BJ (cell line): ENCODE data around the gene PDGFRA. TPM values are rescaled to one million over a fixed set of nuclear protein-coding genes. Genes with fewer than 3 reads are reported as not detected.
A peak's percentile ranks its signal among the peaks of the same experiment; 100 is the strongest.

Experiments
- CTCF ChIA-PET: fragments of 350-600 bp; formaldehyde crosslinking; extraction: SDS; loops from one replicate; lab custom pipeline; 2021; ENCODE audit warnings: antibody characterized with exemption, inconsistent platforms; lab: Yijun Ruan, JAX
- POLR2A ChIA-PET: fragments of 300-600 bp; sonication (Branson Sonifier 250); formaldehyde crosslinking; extraction: SDS; loops from one replicate; lab custom pipeline; 2021; ENCODE audit warnings: antibody characterized with exemption; lab: Charles Lee
- DNase-seq: peaks from one replicate; pipeline ENCODE4 v3.0.0-alpha.2; 2011; ENCODE audit warnings: low read depth
- H3K27me3 ChIP-seq: 2 replicates; pipeline ENCODE4 v1.6.0; 2011; ENCODE audit warnings: low read length; ENCODE audit not compliant: control insufficient read depth, insufficient read depth
- H3K36me3 ChIP-seq: 2 replicates; pipeline ENCODE4 v1.5.1; 2011; ENCODE audit warnings: low read length; ENCODE audit not compliant: control insufficient read depth, insufficient read depth
- H3K4me3 ChIP-seq: 2 replicates; pipeline ENCODE4 v1.5.1; 2011; ENCODE audit warnings: low read depth, mild to moderate bottlenecking, control low read depth, low read length
- CTCF ChIP-seq: IDR thresholded peaks from 2 replicates; pipeline ENCODE4 v1.5.1; 2011; ENCODE audit warnings: low read depth, mild to moderate bottlenecking, control low read depth, inconsistent platforms, low read length, moderate library complexity; ENCODE audit not compliant: insufficient read depth
- polyA plus RNA-seq: library from polyadenylated mRNA; depleted of rRNA; stranded (reverse); fragments of >200 nt; gene quantifications from 2 replicates; pipeline ENCODE4 v1.2.3, GENCODE V29; 2011

PDGFRA gene
- polyA plus RNA-seq, 1 experiment, result 90.5 TPM

GRCh38 chr4:54229631-54230483 lies 764 bp downstream of the PDGFRA start:
- ChIA-PET POLR2A (interaction anchor here (0.5 kb wide), 1 partner anchor 13 kb away, joined by 15 read pairs; no protein-coding TSS in a partner anchor), CTCF (interaction anchor here (1.0 to 5.5 kb wide), 7 partner anchors 11 to 1215 kb away, joined by 3 to 57 read pairs (median 6); no protein-coding TSS in a partner anchor)
- H3K4me3 ChIP-seq, result peak overlapping the region; percentile 92
- no peak for TF ChIP-seq CTCF
- H3K27me3 ChIP-seq, result no peaks in the 10 kb centered on the region
- H3K36me3 ChIP-seq, result peaks cover 10% of the 10 kb centered on the region; the same call in 1 of the 2 replicates
- no peak for DNase-seq

- peak overlapping the region; percentile 92 for H3K4me3 ChIP-seq
- no peaks in the 10 kb centered on the region for H3K27me3 ChIP-seq
- CTCF ChIA-PET, result interaction anchor here (1.4 to 5.5 kb wide), 6 partner anchors 11 to 1216 kb away, joined by 3 to 57 read pairs (median 18); no protein-coding TSS in a partner anchor
- H3K36me3 ChIP-seq, result peaks cover 10% of the 10 kb centered on the region; the same call in 1 of the 2 replicates
- no peak for TF ChIP-seq CTCF
- no peak for DNase-seq
- POLR2A ChIA-PET, result no interaction called here
Observed at GRCh38 chr4:54230484-54231418, 1.7 kb downstream of the PDGFRA start.

GRCh38 chr4:54231419-54231767 lies 2.3 kb downstream of the PDGFRA start:
- Histone ChIP-seq H3K27me3 (no peaks in the 10 kb centered on the region), H3K4me3 (peak overlapping the region; percentile 92), H3K36me3 (peaks cover 10% of the 10 kb centered on the region; the same call in 1 of the 2 replicates)
- TF ChIP-seq CTCF, result no peak
- DNase-seq, result no peak
- ChIA-PET POLR2A (no interaction called here), CTCF (interaction anchor here (0.8 to 5.5 kb wide), 14 partner anchors 10 to 1519 kb away, joined by 3 to 57 read pairs (median 12); no protein-coding TSS in a partner anchor)

- POLR2A ChIA-PET, result interaction anchor here (0.6 kb wide), 1 partner anchor 44 kb away, joined by 3 read pairs; no protein-coding TSS in a partner anchor
- peak overlapping the region; percentile 92 for H3K4me3 ChIP-seq
- CTCF ChIA-PET, result interaction anchor here (0.6 to 5.5 kb wide), 36 partner anchors 10 to 1520 kb away, joined by 3 to 57 read pairs (median 5); no protein-coding TSS in a partner anchor
- peaks cover 10% of the 10 kb centered on the region; the same call in 1 of the 2 replicates for H3K36me3 ChIP-seq
- no peak for TF ChIP-seq CTCF
- DNase-seq, result no peak
- no peaks in the 10 kb centered on the region for H3K27me3 ChIP-seq
Observed at GRCh38 chr4:54231768-54232688, 2.9 kb downstream of the PDGFRA start.
